ENCODE results near the gene ZNF430. TPM values are rescaled to one million over a fixed set of nuclear protein-coding genes. Genes with fewer than 3 reads are reported as not detected.

Gene ZNF430
- polyA plus RNA-seq, 1 donor (not counting 4 experiments of a cell fraction or from before 2014, with no cell fraction given), result 11.8 TPM

- H3K4me2 ChIP-seq (ENCODE audit: control insufficient read depth, extremely low read depth, insufficient read depth, low read depth, low read length), result peak overlapping the region; percentile 80
- DNase-seq (ENCODE audit: low read depth, low spot score) (no peak), FAIRE-seq (peak; percentile 32)
- H3K36me3 ChIP-seq (ENCODE audit: control insufficient read depth in 2 of 2, extremely low read depth in 1 of 2, insufficient read depth in 2 of 2, low read length in 2 of 2), result peaks cover 8 to 9% of the 10 kb centered on the region in 2 experiments
- H2AFZ ChIP-seq (ENCODE audit: control insufficient read depth, low read length), result no peak overlapping the region
- H3K9me1 ChIP-seq (ENCODE audit: control insufficient read depth, extremely low read depth, insufficient read depth, low read length), result no peaks in the 10 kb centered on the region
- H3K4me3 ChIP-seq (ENCODE audit: control insufficient read depth in 2 of 3, extremely low read depth in 1 of 3, insufficient read depth in 2 of 3, low read depth in 1 of 3, low read length in 3 of 3), result peak overlapping the region in 2 of 3 experiments; percentile 32 to 45
- H3K79me2 ChIP-seq (ENCODE audit: control insufficient read depth, insufficient read depth, low read length), result peaks cover 59% of the 10 kb centered on the region
- H3K27me3 ChIP-seq (ENCODE audit: control insufficient read depth, extremely low read depth, insufficient read depth, low read length), result no peaks in the 10 kb centered on the region
- dilution Hi-C loops (cut with MboI; ENCODE audit: extremely low pct_ligation_motif_present, low sequenced_read_pairs), result no loop called here
- H3K9me3 ChIP-seq (ENCODE audit: control insufficient read depth, low read depth, low read length), result no peaks in the 10 kb centered on the region
- TF ChIP-seq EZH2 (IDR thresholded peaks at IDR 0.05; ENCODE audit: low read length) (no peak), CTCF (optimal IDR thresholded peaks at IDR 0.05 in 1 of 3, IDR thresholded peaks at IDR 0.05 in 1 of 3, conservative IDR thresholded peaks at IDR 0.05 in 1 of 3; ENCODE audit: extremely low read depth in 1 of 3, insufficient read depth in 2 of 3, low read length in 3 of 3) (no peak)
- H3K4me1 ChIP-seq (ENCODE audit: control insufficient read depth, extremely low read depth, insufficient read depth, low read length), result peaks cover 18% of the 10 kb centered on the region
- H3K27ac ChIP-seq (ENCODE audit: control insufficient read depth, insufficient read depth, low read length), result peak overlapping the region; percentile 84
- H4K20me1 ChIP-seq (ENCODE audit: control insufficient read depth, extremely low read depth, insufficient read depth, low read length), result no peaks in the 10 kb centered on the region
- H3K9ac ChIP-seq (ENCODE audit: control insufficient read depth, extremely low read depth, insufficient read depth, low read length), result peak overlapping the region; percentile 63
These were observed 2.5 kb downstream of the ZNF430 start for GRCh38 chr19:21022996-21023395.

GRCh38 chr19:21023901-21024300 lies 3.4 kb downstream of the ZNF430 start:
- Histone ChIP-seq H2AFZ (ENCODE audit: control insufficient read depth, low read length) (no peak overlapping the region), H3K27me3 (ENCODE audit: control insufficient read depth, extremely low read depth, insufficient read depth, low read length) (no peaks in the 10 kb centered on the region), H4K20me1 (ENCODE audit: control insufficient read depth, extremely low read depth, insufficient read depth, low read length) (no peaks in the 10 kb centered on the region), H3K9me3 (ENCODE audit: control insufficient read depth, low read depth, low read length) (no peaks in the 10 kb centered on the region), H3K4me3 (ENCODE audit: control insufficient read depth in 2 of 3, extremely low read depth in 1 of 3, insufficient read depth in 2 of 3, low read depth in 1 of 3, low read length in 3 of 3) (no peak overlapping the region), H3K4me2 (ENCODE audit: control insufficient read depth, extremely low read depth, insufficient read depth, low read depth, low read length) (peak overlapping the region; percentile 80), H3K9ac (ENCODE audit: control insufficient read depth, extremely low read depth, insufficient read depth, low read length) (peak overlapping the region; percentile 47), H3K36me3 (ENCODE audit: control insufficient read depth in 2 of 2, extremely low read depth in 1 of 2, insufficient read depth in 2 of 2, low read length in 2 of 2) (peaks cover 8 to 9% of the 10 kb centered on the region in 2 experiments), H3K27ac (ENCODE audit: control insufficient read depth, insufficient read depth, low read length) (peak overlapping the region; percentile 84), H3K79me2 (ENCODE audit: control insufficient read depth, insufficient read depth, low read length) (peaks cover 68% of the 10 kb centered on the region), H3K9me1 (ENCODE audit: control insufficient read depth, extremely low read depth, insufficient read depth, low read length) (no peaks in the 10 kb centered on the region), H3K4me1 (ENCODE audit: control insufficient read depth, extremely low read depth, insufficient read depth, low read length) (peaks cover 18% of the 10 kb centered on the region)
- TF ChIP-seq EZH2 (IDR thresholded peaks at IDR 0.05; ENCODE audit: low read length) (no peak), CTCF (optimal IDR thresholded peaks at IDR 0.05 in 1 of 3, IDR thresholded peaks at IDR 0.05 in 1 of 3, conservative IDR thresholded peaks at IDR 0.05 in 1 of 3; ENCODE audit: extremely low read depth in 1 of 3, insufficient read depth in 2 of 3, low read length in 3 of 3) (no peak)
- DNase-seq (ENCODE audit: low read depth, low spot score) (no peak), FAIRE-seq (no peak)
- dilution Hi-C loops (cut with MboI; ENCODE audit: extremely low pct_ligation_motif_present, low sequenced_read_pairs), result no loop called here

All from keratinocyte (primary cell).